Liver (tissue), 3 donors: ENCODE measurements around the gene ARHGAP40.

Experiments
- EGR1 ChIP-seq, 2 donors: IDR thresholded peaks; 2 replicates each; pipeline ENCODE4 v1.6.1; 2016 to 2018; ENCODE audit warnings: antibody characterized with exemption in 2 of 2, low read depth in 2 of 2
- FOXA1 ChIP-seq: IDR thresholded peaks from 2 replicates; pipeline ENCODE4 v1.6.1; 2016; ENCODE audit warnings: antibody characterized with exemption
- GABPA ChIP-seq, 2 donors: IDR thresholded peaks in 1 of 2; conservative IDR thresholded peaks in 1 of 2; 2 replicates each; pipeline ENCODE4 v1.6.1; 2016; ENCODE audit warnings: antibody characterized with exemption in 2 of 2, mild to moderate bottlenecking in 1 of 2, moderate library complexity in 1 of 2
- JUND ChIP-seq, 2 donors: IDR thresholded peaks; 2 replicates each; pipeline ENCODE4 v1.6.1; 2016; ENCODE audit warnings: antibody characterized with exemption in 2 of 2
- NR2F2 ChIP-seq: IDR thresholded peaks from 2 replicates; pipeline ENCODE4 v1.6.1; 2016; ENCODE audit warnings: antibody characterized with exemption
- RAD21 ChIP-seq, 2 donors: IDR thresholded peaks; 2 replicates each; pipeline ENCODE4 v1.6.1; 2016; ENCODE audit warnings: antibody characterized with exemption in 2 of 2, mild to moderate bottlenecking in 2 of 2
- TAF1 ChIP-seq: conservative IDR thresholded peaks from 2 replicates; pipeline ENCODE4 v1.6.1; 2016; ENCODE audit warnings: antibody characterized with exemption, mild to moderate bottlenecking
- TF ChIP-seq, protein P1 (sequence below): IDR thresholded peaks from 2 replicates; pipeline ENCODE4 v1.6.1; 2016; ENCODE audit warnings: antibody characterized with exemption
- TF ChIP-seq, protein P2 (sequence below): IDR thresholded peaks from 2 replicates; pipeline ENCODE4 v1.6.1; 2016; ENCODE audit warnings: antibody characterized with exemption, mild to moderate bottlenecking
- TF ChIP-seq, protein P3 (sequence below): fragments of 150-350 bp; IDR thresholded peaks from 2 replicates; pipeline ENCODE4 v1.5.1; 2017; ENCODE audit warnings: improper control_type of control experiment, low read depth, low read length; ENCODE audit not compliant: missing input control
- TF ChIP-seq, protein P4 (sequence below): IDR thresholded peaks from 2 replicates; pipeline ENCODE4 v1.6.1; 2016; ENCODE audit warnings: antibody characterized with exemption
- TF ChIP-seq, protein P5 (sequence below): IDR thresholded peaks from 2 replicates; pipeline ENCODE4 v1.6.1; 2016; ENCODE audit warnings: antibody characterized with exemption
- donor health status: healthy.
- donor health status: healthy.

DNA sequence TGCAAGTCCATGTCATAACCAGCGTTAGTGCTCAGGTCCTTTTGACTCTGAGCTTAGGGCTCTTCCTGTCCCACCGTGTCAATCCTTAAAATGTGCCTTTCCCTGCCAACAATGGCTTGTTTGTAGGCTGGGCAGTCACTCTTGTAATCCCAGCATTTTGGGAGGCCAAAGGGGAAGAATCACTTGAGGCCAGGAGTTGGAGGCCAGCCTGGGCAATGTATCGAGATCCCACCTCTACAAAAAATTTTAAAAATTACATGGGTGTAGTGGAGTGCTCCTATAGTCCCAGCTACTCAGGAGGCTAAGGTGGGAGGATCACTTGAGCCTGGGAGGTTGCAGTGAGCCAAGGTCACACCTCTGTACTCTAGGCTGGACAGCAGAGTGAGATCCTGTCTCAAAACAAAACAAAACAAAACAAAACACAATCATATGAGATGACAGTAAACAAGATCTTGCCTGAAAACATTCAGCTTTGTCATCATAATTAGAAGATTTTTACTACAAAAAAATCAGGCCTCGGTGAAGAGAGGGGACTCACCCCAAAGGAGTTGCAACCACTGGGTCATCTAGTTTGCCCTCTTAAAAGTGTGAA lies 70.2 kb downstream of the ARHGAP40 start:
- TF ChIP-seq RAD21 (IDR thresholded peaks at IDR 0.05) (no peak), FOXA1 (no peak), JUND (IDR thresholded peaks at IDR 0.05) (no peak), TAF1 (no peak), GABPA (IDR thresholded peaks at IDR 0.05 in 1 of 2, conservative IDR thresholded peaks at IDR 0.05 in 1 of 2) (no peak), EGR1 (IDR thresholded peaks at IDR 0.05; ENCODE audit: low read depth in 2 of 2) (no peak), NR2F2 (no peak)
- TF ChIP-seq, protein P1, sequence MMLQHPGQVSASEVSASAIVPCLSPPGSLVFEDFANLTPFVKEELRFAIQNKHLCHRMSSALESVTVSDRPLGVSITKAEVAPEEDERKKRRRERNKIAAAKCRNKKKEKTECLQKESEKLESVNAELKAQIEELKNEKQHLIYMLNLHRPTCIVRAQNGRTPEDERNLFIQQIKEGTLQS = no peak
- TF ChIP-seq, protein P2, sequence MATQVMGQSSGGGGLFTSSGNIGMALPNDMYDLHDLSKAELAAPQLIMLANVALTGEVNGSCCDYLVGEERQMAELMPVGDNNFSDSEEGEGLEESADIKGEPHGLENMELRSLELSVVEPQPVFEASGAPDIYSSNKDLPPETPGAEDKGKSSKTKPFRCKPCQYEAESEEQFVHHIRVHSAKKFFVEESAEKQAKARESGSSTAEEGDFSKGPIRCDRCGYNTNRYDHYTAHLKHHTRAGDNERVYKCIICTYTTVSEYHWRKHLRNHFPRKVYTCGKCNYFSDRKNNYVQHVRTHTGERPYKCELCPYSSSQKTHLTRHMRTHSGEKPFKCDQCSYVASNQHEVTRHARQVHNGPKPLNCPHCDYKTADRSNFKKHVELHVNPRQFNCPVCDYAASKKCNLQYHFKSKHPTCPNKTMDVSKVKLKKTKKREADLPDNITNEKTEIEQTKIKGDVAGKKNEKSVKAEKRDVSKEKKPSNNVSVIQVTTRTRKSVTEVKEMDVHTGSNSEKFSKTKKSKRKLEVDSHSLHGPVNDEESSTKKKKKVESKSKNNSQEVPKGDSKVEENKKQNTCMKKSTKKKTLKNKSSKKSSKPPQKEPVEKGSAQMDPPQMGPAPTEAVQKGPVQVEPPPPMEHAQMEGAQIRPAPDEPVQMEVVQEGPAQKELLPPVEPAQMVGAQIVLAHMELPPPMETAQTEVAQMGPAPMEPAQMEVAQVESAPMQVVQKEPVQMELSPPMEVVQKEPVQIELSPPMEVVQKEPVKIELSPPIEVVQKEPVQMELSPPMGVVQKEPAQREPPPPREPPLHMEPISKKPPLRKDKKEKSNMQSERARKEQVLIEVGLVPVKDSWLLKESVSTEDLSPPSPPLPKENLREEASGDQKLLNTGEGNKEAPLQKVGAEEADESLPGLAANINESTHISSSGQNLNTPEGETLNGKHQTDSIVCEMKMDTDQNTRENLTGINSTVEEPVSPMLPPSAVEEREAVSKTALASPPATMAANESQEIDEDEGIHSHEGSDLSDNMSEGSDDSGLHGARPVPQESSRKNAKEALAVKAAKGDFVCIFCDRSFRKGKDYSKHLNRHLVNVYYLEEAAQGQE = no peak
- TF ChIP-seq, protein P3, sequence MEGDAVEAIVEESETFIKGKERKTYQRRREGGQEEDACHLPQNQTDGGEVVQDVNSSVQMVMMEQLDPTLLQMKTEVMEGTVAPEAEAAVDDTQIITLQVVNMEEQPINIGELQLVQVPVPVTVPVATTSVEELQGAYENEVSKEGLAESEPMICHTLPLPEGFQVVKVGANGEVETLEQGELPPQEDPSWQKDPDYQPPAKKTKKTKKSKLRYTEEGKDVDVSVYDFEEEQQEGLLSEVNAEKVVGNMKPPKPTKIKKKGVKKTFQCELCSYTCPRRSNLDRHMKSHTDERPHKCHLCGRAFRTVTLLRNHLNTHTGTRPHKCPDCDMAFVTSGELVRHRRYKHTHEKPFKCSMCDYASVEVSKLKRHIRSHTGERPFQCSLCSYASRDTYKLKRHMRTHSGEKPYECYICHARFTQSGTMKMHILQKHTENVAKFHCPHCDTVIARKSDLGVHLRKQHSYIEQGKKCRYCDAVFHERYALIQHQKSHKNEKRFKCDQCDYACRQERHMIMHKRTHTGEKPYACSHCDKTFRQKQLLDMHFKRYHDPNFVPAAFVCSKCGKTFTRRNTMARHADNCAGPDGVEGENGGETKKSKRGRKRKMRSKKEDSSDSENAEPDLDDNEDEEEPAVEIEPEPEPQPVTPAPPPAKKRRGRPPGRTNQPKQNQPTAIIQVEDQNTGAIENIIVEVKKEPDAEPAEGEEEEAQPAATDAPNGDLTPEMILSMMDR = no peak
- TF ChIP-seq, protein P4, sequence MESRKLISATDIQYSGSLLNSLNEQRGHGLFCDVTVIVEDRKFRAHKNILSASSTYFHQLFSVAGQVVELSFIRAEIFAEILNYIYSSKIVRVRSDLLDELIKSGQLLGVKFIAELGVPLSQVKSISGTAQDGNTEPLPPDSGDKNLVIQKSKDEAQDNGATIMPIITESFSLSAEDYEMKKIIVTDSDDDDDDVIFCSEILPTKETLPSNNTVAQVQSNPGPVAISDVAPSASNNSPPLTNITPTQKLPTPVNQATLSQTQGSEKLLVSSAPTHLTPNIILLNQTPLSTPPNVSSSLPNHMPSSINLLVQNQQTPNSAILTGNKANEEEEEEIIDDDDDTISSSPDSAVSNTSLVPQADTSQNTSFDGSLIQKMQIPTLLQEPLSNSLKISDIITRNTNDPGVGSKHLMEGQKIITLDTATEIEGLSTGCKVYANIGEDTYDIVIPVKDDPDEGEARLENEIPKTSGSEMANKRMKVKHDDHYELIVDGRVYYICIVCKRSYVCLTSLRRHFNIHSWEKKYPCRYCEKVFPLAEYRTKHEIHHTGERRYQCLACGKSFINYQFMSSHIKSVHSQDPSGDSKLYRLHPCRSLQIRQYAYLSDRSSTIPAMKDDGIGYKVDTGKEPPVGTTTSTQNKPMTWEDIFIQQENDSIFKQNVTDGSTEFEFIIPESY = no peak
- TF ChIP-seq, protein P5, sequence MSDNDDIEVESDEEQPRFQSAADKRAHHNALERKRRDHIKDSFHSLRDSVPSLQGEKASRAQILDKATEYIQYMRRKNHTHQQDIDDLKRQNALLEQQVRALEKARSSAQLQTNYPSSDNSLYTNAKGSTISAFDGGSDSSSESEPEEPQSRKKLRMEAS = no peak
